DMS153 treated with DMSO at 0.1 percent for 48 hours (cell line): Measurements from ENCODE around the gene NTSR1.

Source experiments
- DNase-seq: peaks from one replicate; lab custom pipeline; 2025; ENCODE audit not compliant: unreplicated experiment; lab: John Stamatoyannopoulos, UW

The NTSR1 gene

GRCh38 chr20:62799036-62799435 is 90.4 kb downstream of the NTSR1 start:
- DNase-seq = no peak

DNA sequence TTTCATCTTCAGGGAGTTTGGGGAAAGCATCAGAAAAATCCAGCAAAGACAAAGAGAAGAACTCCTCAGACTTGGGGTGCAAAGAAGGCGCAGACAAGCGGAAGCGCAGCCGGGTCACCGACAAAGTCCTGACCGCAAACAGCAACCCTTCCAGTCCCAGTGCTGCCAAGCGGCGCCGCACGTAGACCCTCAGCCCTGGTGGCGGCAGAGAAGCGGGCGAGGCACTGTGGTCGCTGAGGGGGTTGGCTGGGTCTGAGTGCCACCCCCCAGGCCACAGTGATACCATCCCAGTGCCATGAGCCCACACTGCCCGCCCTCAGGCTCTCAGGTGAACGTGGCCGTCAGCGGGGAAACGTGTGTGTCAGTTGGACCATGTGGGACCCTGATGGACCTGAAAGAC is 90.8 kb downstream of the NTSR1 start:
- no peak for DNase-seq

- DNase-seq = no peak
Observed at GRCh38 chr20:62799873-62800272, 91.2 kb downstream of the NTSR1 start.

DNA sequence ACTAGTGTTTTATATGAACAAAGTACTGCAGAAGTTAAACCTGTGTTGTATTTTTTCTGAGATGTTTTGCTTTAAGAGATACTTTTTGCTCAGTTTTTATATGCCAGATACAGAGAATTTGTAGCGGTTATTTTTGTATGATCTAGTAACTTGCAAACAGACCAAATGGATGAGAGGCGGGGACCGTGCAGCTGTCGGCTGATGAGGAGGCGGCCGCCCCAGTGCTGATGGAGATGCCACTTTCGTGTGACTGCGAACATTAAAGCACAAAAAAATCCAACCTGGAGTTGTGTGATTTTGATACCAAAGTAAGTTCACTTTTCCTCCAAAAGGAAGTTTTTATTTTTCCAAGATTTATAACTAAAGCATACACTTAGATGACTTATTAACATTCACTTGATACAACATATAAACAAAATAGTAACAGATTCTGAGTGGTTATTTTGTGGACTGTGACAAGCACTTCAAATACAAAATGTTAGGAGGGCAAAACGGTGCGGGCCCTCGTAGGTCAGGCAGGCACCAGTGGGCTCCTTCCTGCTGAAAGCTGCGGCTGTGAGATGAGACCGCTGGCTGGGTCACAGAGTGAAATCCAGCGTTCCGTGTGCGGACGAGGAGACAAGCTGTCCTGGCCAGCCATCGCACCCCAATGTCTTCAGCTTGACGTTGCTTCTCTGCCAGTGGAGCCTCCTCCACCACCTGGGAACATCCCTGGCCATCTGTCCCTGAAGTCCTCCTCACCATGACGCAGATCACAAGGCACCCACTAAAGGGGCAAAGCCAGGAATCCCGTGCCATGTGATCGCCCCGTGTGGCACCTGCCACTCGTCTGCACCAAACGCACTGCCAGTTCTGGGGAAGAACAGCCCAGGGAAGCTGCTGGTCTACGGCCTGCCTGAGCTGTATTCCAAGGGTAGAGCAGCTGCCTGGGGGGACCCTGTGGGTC is 92.0 kb downstream of the NTSR1 start:
- no peak for DNase-seq

DNA sequence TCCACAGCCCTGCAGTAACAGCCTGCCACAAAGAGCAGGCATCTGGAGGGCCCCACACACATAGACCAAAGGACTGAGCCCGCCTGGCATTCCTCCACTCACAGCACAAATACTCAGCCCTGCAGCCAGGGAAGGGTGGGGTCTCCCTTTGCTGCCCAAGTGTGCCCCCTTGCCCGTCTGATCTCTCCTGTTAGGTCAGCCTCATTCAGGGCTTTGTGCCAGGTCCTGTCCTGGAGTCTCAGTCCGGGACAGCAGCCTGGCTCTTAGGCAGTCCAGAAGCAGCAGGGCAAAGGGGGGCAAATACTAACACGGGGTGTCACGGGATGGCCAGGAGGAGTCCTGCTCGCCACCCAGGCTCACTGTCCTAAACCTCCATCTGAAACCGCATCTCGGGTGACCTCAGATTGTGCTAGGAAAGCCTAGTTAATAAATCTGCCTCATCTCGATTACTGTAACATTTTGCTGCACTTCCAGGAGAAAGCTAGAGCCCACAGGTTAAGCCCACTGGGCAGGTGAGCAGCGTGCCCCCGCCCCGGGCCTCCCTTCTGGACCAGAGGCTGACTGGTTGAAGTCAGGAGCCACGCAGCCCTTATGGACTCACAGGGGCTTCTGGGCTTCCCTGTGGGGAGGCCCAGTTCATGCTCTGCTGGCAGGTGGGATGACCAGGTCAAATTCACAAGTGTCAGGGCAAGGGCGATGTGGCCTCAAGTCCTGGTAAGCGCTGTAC is 92.8 kb downstream of the NTSR1 start:
- no peak for DNase-seq

DNA sequence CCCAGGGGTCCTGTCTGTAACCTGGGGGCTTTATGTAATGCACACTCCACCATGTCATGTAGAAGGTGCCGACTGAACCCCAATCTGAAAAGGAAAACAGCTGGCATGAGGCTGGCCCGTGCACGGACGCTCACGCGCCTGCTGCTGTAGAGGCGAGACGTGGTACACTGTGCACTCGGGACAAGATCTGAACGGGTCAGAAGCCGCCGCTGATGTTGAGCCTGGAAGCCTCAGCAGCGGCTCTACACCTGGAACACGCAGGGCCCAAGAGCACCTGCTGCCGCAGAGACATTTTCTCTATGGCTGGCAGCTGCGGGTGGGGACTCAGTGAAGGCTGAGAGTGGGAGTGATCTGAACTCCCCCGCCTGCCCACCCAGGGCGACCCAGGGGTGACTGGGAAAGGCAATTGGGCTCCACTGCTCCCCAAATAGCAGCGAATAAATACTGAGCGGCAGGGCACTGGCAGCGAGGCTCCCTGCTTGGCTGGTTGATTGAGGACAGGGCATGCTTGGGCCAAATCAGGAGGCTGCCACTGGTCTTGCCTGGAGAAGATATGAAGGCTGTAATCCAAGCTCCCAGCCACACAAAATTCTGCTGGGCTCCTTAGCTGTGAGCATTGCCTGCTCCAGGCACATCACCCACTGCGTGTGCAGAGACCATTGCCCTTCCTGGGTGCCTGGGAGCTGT is 93.5 kb downstream of the NTSR1 start:
- no peak for DNase-seq

DNA sequence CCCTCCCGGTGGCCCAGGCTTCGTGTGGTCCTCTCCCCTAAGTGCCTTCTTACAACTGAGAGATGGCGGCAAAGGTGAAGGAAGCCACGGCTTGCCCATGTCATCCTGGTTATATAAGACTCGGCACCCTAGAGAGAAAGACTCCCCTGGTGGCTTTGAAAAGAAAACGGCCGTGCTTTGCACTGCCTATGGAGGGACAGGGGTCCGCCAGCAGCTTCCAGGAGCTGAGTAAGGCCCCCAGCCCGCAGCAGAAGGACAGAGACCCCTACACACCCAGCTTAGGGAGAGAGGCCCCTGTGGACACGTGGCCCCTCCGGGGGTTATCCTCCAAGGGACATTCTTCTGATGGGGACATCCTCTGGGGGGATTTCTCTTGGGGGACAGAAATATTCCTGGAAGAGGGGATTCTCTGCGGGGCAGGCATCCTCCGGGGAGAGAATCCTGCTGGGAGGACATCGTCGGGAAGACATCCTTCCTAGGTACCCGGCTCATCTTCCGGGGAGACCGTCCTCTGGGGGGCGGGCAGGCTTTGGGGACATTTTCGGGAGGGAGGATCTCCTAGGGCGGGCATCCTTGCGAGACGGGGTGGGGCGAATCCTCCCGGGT is 95.5 kb downstream of the NTSR1 start:
- DNase-seq = no peak

- peak; percentile 11 for DNase-seq
Observed at GRCh38 chr20:62804627-62805154, 96.1 kb downstream of the NTSR1 start, which contains the start of gene OGFR. Gene OGFR, plus strand, starts transcription at chr20:62804835. Its CDS starts 25 bp downstream, at chr20:62804860.

- DNase-seq = no peak
Observed at GRCh38 chr20:62805155-62805710, 96.6 kb downstream of the NTSR1 start.

DNA sequence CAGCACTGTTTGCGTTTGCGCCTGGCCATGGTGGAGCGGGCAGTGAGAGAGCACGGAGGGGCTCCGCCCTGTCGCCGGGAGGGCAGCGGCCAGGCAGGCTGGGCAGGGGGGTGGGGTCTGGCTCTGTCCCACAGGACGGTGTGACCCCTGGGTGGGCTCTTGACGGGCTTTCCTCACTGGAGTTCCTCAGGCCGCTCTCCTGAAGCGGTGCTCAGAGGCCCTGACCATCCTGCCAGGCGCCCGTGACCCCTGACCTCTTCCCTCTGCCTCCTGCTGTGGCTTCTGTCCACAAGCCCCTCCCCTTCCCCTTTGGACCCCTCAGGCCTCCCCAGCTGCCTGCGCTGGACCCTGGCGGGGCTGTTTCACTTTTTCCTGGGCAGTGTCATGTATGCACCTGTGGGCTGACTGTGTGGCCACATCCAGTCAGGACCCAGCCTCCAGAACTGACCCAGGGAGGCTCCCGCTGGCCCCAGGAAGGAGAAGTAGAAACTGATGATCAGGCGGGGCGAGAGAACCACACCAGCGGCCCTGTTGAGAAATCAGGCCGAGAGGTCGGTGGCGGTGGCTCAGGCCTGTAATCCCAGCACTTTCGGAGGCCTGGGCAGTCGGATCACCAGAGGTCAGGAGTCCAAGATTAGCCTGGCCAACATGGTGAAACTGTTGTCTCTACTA is 97.2 kb downstream of the NTSR1 start:
- DNase-seq = no peak

GRCh38 chr20:62806383-62807050 is 97.9 kb downstream of the NTSR1 start:
- DNase-seq = no peak

DNA sequence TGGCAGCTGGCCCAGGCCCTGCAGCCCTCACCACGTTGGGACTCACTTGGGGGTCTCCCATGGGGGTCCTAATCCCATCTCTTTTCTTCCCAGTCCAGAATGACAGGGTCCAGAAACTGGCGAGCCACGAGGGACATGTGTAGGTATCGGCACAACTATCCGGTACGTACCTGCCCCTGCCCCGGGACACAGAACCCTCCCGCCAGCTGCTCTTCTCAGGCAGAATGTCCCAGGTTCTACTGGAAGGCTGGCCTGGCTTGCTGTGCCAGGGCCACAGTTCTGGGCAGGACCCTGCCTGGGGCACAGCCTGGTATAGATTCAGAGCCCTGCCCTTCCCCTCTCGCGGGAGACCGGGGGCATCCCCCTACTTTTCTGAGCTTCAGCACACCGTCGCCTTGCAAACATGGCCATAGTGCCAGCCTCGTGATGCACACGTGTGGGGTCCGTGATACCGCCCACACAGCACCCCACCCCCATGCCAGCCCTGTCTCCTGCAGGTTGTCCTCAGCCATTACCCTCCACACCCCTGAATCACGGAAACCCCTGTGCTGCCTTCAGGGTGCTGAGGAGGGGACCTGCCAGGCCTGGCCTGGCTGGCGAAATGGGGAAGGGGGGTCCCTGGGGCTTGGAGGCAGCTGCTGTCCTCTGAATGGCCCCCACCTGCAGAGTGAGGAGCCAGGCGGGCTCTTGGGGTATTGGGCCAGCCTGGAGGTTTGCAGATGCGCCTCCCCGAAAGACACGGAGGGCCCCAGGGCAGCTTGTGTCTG is 99.0 kb downstream of the NTSR1 start:
- no peak for DNase-seq

DNA sequence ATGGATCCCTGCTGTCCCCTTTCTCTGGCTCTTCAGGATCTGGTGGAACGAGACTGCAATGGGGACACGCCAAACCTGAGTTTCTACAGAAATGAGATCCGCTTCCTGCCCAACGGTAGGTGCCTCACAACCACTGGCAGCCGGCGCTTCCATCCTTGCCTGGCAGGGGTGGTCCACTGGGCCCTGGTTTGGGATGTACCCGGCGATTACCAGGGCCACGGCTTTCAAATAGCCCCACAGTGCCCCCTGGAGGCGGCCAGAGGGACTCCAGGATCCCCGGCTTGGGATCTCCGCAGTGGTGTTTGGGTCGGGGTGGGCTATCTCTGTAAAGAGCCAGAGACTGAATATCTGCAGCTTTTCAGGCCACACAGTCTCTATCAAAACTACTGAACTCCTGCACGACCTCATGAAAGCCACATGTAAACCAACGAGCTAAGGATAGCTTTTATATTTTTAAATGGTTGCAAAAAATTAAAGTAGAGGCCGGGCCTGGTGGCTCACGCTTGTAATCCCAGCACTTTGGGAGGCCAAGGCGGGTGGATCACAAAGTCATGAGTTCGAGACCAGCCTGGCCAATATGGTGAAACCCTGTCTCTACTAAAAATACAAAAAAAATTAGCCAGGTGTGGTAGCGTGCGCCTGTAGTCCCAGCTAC is 99.7 kb downstream of the NTSR1 start:
- peak; percentile 20 for DNase-seq

GRCh38 chr20:62809530-62810428 is 101.1 kb downstream of the NTSR1 start:
- DNase-seq = no peak

DNA sequence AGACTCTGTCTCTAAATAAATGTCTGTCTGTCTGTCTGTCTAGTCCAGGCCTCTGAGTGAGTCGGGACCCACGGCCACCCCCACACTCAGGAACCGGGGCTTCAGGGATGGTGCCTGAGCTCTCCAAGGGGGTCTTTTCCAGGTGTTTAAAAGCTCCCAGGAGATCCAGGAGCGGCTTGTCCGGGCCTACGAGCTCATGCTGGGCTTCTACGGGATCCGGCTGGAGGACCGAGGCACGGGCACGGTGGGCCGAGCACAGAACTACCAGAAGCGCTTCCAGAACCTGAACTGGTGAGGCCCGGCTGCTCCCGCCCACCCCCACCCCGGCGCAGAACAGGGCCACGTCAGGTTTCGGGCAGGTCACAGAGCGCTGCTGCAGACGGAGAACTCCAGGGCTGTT is 102.7 kb downstream of the NTSR1 start:
- DNase-seq = no peak

- no peak for DNase-seq
Observed at GRCh38 chr20:62811720-62812119, 103.1 kb downstream of the NTSR1 start.
